CD4-positive, alpha-beta T cell (primary cell): ENCODE results near the gene MSANTD1. TPM values are rescaled to one million over a fixed set of nuclear protein-coding genes. Genes with fewer than 3 reads are reported as not detected.

ENCODE experiments used
- ATAC-seq: fragments of 200-7000 bp; cut with Tn5 transposase; one replicate; pipeline ENCODE4 v1.10.0; 2022; ENCODE audit warnings: mild to moderate bottlenecking; ENCODE audit not compliant: poor library complexity
- CTCF ChIA-PET: fragments of 350-600 bp; sonication (Branson Sonifier 250); formaldehyde crosslinking; loops from one replicate; lab custom pipeline; 2021; ENCODE audit warnings: antibody characterized with exemption, inconsistent platforms; lab: Charles Lee
- POLR2A ChIA-PET: fragments of 350-600 bp; sonication (Branson Sonifier 250); formaldehyde crosslinking; loops from one replicate; lab custom pipeline; 2021; ENCODE audit warnings: antibody characterized with exemption, inconsistent platforms; lab: Charles Lee
- DNase-seq, 14 experiments: peaks; one replicate each; pipeline ENCODE4 v3.0.0-alpha.2; 2013 to 2020; ENCODE audit warnings: mixed read lengths in 2 of 14
- H3K27ac ChIP-seq, 2 donors: one replicate each; pipeline versions ENCODE4 v1.5.1 to v1.7.0; 2013; ENCODE audit warnings: low read length in 2 of 2, low read depth in 1 of 2, mild to moderate bottlenecking in 1 of 2
- H3K27me3 ChIP-seq, 2 experiments: 1 replicate in 1 of 2; 2 replicates in 1 of 2; pipeline versions ENCODE4 v1.6.1 to v1.7.0; 2013; ENCODE audit warnings: low read length in 2 of 2, control low read depth in 1 of 2, mild to moderate bottlenecking in 1 of 2, moderate library complexity in 1 of 2; ENCODE audit not compliant: insufficient read depth in 2 of 2, control insufficient read depth in 1 of 2
- H3K36me3 ChIP-seq: one replicate; pipeline ENCODE4 v1.6.1; 2013; ENCODE audit warnings: low read length, control low read depth; ENCODE audit not compliant: insufficient read depth
- H3K4me1 ChIP-seq: one replicate; pipeline ENCODE4 v1.6.1; 2013; ENCODE audit warnings: low read length, control low read depth; ENCODE audit not compliant: insufficient read depth
- H3K4me3 ChIP-seq: one replicate; pipeline ENCODE4 v1.5.1; 2013; ENCODE audit warnings: mild to moderate bottlenecking, low read length, moderate library complexity
- H3K9me3 ChIP-seq, 2 experiments: 1 replicate in 1 of 2; 2 replicates in 1 of 2; pipeline versions ENCODE4 v1.6.1 to v1.7.0; 2013; ENCODE audit warnings: low read length in 2 of 2, mild to moderate bottlenecking in 2 of 2, control low read depth in 1 of 2, moderate library complexity in 1 of 2; ENCODE audit not compliant: control insufficient read depth in 1 of 2, insufficient read depth in 1 of 2
- H3K27ac Mint-ChIP-seq: one replicate; pipeline ENCODE4 v1.8.0; 2020; ENCODE audit warnings: mixed read lengths
- H3K27me3 Mint-ChIP-seq: one replicate; pipeline ENCODE4 v1.8.0; 2021; ENCODE audit warnings: mixed read lengths
- H3K36me3 Mint-ChIP-seq: one replicate; pipeline ENCODE4 v1.8.0; 2021; ENCODE audit warnings: low read depth, mixed read lengths
- H3K4me1 Mint-ChIP-seq: one replicate; pipeline ENCODE4 v1.8.0; 2021; ENCODE audit warnings: low read depth, mixed read lengths
- H3K4me3 Mint-ChIP-seq: one replicate; pipeline ENCODE4 v1.8.0; 2020; ENCODE audit warnings: mild to moderate bottlenecking, mixed read lengths
- H3K9me3 Mint-ChIP-seq: one replicate; pipeline ENCODE4 v1.8.0; 2020; ENCODE audit warnings: mixed read lengths
- intact Hi-C, 2 experiments: fragments of 100-400 bp; cut with DNase I in 1 of 2; cut with micrococcal nuclease in 1 of 2; formaldehyde crosslinking; loops; one replicate each; pipeline versions ENCODE4 v1.15.1 to v1.9.0; 2023 to 2025; cut with DNase I, micrococcal nuclease
- total RNA-seq, 174 experiments: library from RNA in 2 of 174; stranded (reverse) in 2 of 174; gene quantifications; one replicate each; pipeline ENCODE4 v1.2.3 and lab custom pipeline; 2021 to 2026
- TF ChIP-seq, protein P1 (sequence below): fragments of 200-600 bp; IDR thresholded peaks from one replicate; pipeline ENCODE4 v1.8.0; 2022; ENCODE audit warnings: antibody characterized with exemption, mild to moderate bottlenecking

Gene MSANTD1
- total RNA-seq, 2 experiments from 2014 or later = 0.67 to 0.74 TPM

DNA sequence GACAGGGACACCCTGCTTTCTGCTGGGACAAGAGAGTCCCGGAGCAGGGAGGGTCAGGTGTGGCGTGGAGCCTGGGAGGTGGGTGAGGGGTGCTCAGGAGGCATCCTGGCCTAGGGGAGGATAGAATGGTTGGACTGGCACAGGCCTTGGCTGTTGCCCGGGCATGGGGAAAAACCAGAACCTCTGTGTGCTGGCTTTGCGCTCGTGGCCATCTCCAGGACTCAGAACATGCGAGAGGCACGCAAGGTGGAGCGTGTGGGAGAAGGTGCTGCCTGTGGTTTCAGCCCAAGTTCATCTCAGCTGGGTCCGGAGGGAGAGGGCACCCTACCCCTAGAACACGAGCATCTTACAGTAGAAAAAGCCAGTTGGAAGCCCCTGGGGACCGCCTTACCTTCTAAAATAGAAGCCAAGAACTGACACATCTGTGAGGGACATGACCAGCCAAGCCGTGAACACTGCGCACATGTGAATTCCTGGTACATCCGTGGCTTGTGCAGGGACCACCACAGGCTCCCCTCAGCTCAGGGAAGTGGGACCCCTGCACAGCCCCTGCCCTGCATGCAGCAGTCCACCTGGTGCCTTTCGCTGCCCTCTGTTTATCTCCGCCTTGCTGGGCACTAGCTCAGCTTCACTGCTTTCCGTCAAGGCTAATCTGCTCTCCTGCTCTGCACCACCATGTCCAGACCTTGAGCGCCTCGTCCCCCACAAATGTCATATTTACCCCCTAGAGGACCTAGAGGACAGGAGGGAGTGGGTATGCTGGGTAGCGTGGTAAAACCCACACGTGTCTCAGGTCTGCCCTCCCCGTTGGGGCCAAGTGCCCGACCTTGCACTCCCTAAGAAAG lies 13.5 kb downstream of the MSANTD1 start:
- DNase-seq = peak in 1 of 14 experiments; percentile 0

DNA sequence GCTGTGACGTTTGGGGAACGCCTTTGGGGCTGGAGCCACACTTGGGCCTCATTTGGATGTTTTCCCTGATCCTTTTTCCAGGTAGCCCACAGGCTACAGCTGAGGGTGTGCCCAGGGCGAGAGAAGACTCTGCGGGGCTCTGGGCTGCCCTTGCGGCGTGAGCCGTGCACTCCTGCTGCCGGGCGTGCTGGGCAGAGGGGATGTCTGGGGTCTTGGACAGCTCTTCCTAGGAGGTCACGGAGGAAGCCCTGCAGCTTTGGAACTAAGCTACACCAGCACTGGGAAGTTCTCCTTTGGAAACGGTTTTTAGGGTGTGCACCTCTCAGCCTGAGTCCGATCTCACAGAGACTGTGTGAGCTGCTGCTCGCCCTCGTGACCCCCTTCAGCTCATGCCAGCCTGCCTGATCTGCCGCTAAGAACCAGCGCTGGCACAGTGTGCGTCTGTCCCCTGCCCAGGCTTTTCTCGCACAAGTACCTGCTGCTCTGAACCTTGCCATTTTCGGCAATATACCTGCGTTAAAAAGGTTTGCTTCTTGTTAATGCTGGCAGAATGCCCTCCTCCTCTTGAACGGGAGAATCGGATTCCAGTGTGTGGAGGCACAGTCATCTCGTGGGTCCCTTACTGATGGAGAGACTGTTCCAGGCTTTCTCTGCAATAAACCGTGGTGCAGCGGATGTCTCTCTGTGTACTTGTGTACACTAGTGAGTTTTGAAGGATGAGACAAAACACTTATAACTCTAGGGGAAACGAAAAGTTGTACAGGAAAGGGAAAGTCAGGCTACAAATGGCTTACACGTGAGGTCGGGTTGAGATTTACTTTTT lies 14.3 kb downstream of the MSANTD1 start:
- Mint-ChIP-seq H3K27me3 (no peaks in the 10 kb centered on the region), H3K27ac (no peak overlapping the region), H3K4me3 (no peak overlapping the region), H3K4me1 (no peaks in the 10 kb centered on the region), H3K9me3 (no peaks in the 10 kb centered on the region), H3K36me3 (no peaks in the 10 kb centered on the region)
- ChIA-PET POLR2A (no interaction called here), CTCF (no interaction called here)
- ATAC-seq (no peak), DNase-seq (peak in 1 of 14 experiments; percentile 0)
- TF ChIP-seq, protein P1, sequence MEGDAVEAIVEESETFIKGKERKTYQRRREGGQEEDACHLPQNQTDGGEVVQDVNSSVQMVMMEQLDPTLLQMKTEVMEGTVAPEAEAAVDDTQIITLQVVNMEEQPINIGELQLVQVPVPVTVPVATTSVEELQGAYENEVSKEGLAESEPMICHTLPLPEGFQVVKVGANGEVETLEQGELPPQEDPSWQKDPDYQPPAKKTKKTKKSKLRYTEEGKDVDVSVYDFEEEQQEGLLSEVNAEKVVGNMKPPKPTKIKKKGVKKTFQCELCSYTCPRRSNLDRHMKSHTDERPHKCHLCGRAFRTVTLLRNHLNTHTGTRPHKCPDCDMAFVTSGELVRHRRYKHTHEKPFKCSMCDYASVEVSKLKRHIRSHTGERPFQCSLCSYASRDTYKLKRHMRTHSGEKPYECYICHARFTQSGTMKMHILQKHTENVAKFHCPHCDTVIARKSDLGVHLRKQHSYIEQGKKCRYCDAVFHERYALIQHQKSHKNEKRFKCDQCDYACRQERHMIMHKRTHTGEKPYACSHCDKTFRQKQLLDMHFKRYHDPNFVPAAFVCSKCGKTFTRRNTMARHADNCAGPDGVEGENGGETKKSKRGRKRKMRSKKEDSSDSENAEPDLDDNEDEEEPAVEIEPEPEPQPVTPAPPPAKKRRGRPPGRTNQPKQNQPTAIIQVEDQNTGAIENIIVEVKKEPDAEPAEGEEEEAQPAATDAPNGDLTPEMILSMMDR = no peak
- intact Hi-C loops = no loop called here
- H3K36me3 ChIP-seq = no peaks in the 10 kb centered on the region
- H3K27ac ChIP-seq = no peak overlapping the region
- peaks cover 0 to 2% of the 10 kb centered on the region in 2 experiments for H3K27me3 ChIP-seq
- no peak overlapping the region for H3K4me3 ChIP-seq
- no peaks in the 10 kb centered on the region for H3K4me1 ChIP-seq
- no peaks in the 10 kb centered on the region for H3K9me3 ChIP-seq

More for the DNA sequence above, 13.5 kb downstream of the MSANTD1 start:
- Histone ChIP-seq H3K36me3 (no peaks in the 10 kb centered on the region), H3K4me1 (no peaks in the 10 kb centered on the region), H3K27ac (no peak overlapping the region), H3K27me3 (peaks cover 0 to 2% of the 10 kb centered on the region in 2 experiments), H3K4me3 (no peak overlapping the region), H3K9me3 (no peaks in the 10 kb centered on the region)
- no peak overlapping the region for H3K4me3 Mint-ChIP-seq
- CTCF ChIA-PET = no interaction called here
- H3K36me3 Mint-ChIP-seq = no peaks in the 10 kb centered on the region
- no peak for ATAC-seq
- no peaks in the 10 kb centered on the region for H3K27me3 Mint-ChIP-seq
- no peaks in the 10 kb centered on the region for H3K9me3 Mint-ChIP-seq
- intact Hi-C loops = no loop called here
- POLR2A ChIA-PET = no interaction called here
- H3K4me1 Mint-ChIP-seq = no peaks in the 10 kb centered on the region
- TF ChIP-seq, protein P1 = no peak
- H3K27ac Mint-ChIP-seq = no peak overlapping the region

DNA sequence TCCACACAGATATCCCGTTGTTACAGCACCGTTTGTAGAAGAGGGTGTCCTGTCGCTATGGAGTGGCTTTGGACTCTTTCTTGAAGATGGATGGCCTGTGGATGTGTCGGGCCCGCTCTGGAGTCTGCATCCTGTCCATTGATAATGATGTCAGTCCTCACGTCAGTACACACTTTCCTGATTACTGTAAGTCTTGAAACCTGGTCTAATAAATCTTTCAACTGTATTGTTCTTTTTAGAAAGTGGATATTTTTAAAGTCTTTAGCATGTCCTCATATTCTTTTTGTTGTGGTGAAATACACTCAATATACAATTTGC lies 14.9 kb downstream of the MSANTD1 start:
- H3K9me3 Mint-ChIP-seq = no peaks in the 10 kb centered on the region
- no peak overlapping the region for H3K4me3 Mint-ChIP-seq
- POLR2A ChIA-PET = no interaction called here
- Histone ChIP-seq H3K4me1 (no peaks in the 10 kb centered on the region), H3K27ac (no peak overlapping the region), H3K27me3 (peaks cover 0 to 2% of the 10 kb centered on the region in 2 experiments), H3K9me3 (no peaks in the 10 kb centered on the region), H3K4me3 (no peak overlapping the region), H3K36me3 (no peaks in the 10 kb centered on the region)
- H3K27me3 Mint-ChIP-seq = no peaks in the 10 kb centered on the region
- H3K4me1 Mint-ChIP-seq = no peaks in the 10 kb centered on the region
- TF ChIP-seq, protein P1 = no peak
- intact Hi-C loops = no loop called here
- peak in 1 of 14 experiments; percentile 0 for DNase-seq
- H3K27ac Mint-ChIP-seq = no peak overlapping the region
- H3K36me3 Mint-ChIP-seq = no peaks in the 10 kb centered on the region
- CTCF ChIA-PET = no interaction called here
- ATAC-seq = no peak
